Caco-2 (cell line): ENCODE results near the gene XCL1. TPM values are rescaled to one million over a fixed set of nuclear protein-coding genes. Genes with fewer than 3 reads are reported as not detected.

Source experiments
- BruUV-seq: library from RNA; stranded (reverse); fragments of 400-500 nt; replicated peaks from 2 replicates; lab custom pipeline; 2021; lab: Mats Ljungman, UMichigan
- CTCF ChIA-PET: fragments of 300-600 bp; sonication (Branson Sonifier 250); formaldehyde crosslinking; loops from one replicate; lab custom pipeline; 2022; ENCODE audit warnings: antibody characterized with exemption; lab: Charles Lee
- POLR2A ChIA-PET: fragments of 300-600 bp; sonication (Branson Sonifier 250); formaldehyde crosslinking; loops from one replicate; lab custom pipeline; 2022; ENCODE audit warnings: antibody characterized with exemption; lab: Charles Lee
- DNase-seq, 2 experiments: peaks; one replicate each; pipeline versions ENCODE4 v3.0.0 to v3.0.0-alpha.2; 2020 to 2022
- H3K27me3 ChIP-seq: replicated peaks from 2 replicates; pipeline ENCODE4 v1.6.0; 2011; ENCODE audit warnings: low read length; ENCODE audit not compliant: control insufficient read depth, insufficient read depth
- H3K36me3 ChIP-seq: 2 replicates; pipeline ENCODE4 v1.5.1; 2011; ENCODE audit warnings: low read length; ENCODE audit not compliant: control insufficient read depth, insufficient read depth
- H3K4me1 ChIP-seq: fragments of 250-450 bp; sonication (Bioruptor Pico); 2 replicates; pipeline ENCODE4 v1.5.1; 2020; ENCODE audit warnings: mild to moderate bottlenecking
- H3K4me3 ChIP-seq: 2 replicates; pipeline ENCODE4 v1.5.1; 2011; ENCODE audit warnings: low read depth, mild to moderate bottlenecking, control low read depth, low read length
- H3K9me3 ChIP-seq: fragments of 250-450 bp; sonication (Bioruptor Pico); 2 replicates; pipeline ENCODE4 v1.5.1; 2020; ENCODE audit warnings: mild to moderate bottlenecking, moderate library complexity
- H3K27ac Mint-ChIP-seq: one replicate; pipeline ENCODE4 v1.8.0; 2022; ENCODE audit warnings: mixed read lengths; ENCODE audit not compliant: unreplicated experiment
- H3K27me3 Mint-ChIP-seq: one replicate; pipeline ENCODE4 v1.8.0; 2022; ENCODE audit warnings: mixed read lengths; ENCODE audit not compliant: insufficient read depth, unreplicated experiment
- H3K36me3 Mint-ChIP-seq: one replicate; pipeline ENCODE4 v1.8.0; 2022; ENCODE audit warnings: mild to moderate bottlenecking, mixed read lengths; ENCODE audit not compliant: insufficient read depth, unreplicated experiment
- H3K4me1 Mint-ChIP-seq: one replicate; pipeline ENCODE4 v1.8.0; 2022; ENCODE audit warnings: low read depth, mixed read lengths; ENCODE audit not compliant: unreplicated experiment
- H3K4me3 Mint-ChIP-seq: one replicate; pipeline ENCODE4 v1.8.0; 2022; ENCODE audit warnings: mild to moderate bottlenecking, moderate library complexity, mixed read lengths; ENCODE audit not compliant: unreplicated experiment
- H3K9me3 Mint-ChIP-seq: one replicate; pipeline ENCODE4 v1.8.0; 2022; ENCODE audit warnings: mixed read lengths; ENCODE audit not compliant: unreplicated experiment
- CTCF ChIP-seq, 2 experiments: fragments of 200-600 bp in 1 of 2; IDR thresholded peaks; 1 replicate in 1 of 2; 2 replicates in 1 of 2; pipeline versions ENCODE4 v1.5.1 to v1.8.0; 2011 to 2022; ENCODE audit warnings: antibody characterized with exemption in 1 of 2, control low read depth in 1 of 2, inconsistent platforms in 1 of 2, low read depth in 1 of 2, low read length in 1 of 2, mild to moderate bottlenecking in 1 of 2, moderate library complexity in 1 of 2; ENCODE audit not compliant: insufficient read depth in 1 of 2, severe bottlenecking in 1 of 2, unreplicated experiment in 1 of 2
- intact Hi-C: fragments of 100-400 bp; cut with micrococcal nuclease; formaldehyde crosslinking; loops from one replicate; pipeline ENCODE4 v1.10.0; 2022; ENCODE audit not compliant: unreplicated experiment
- total RNA-seq: library from RNA; stranded (reverse); gene quantifications from 2 replicates; pipeline ENCODE4 v1.2.3, GENCODE V29; 2022

XCL1 gene
- total RNA-seq, 1 experiment from 2014 or later: 3.4 TPM

- intact Hi-C loops: loop anchor here (10.0 kb wide), 1 partner anchor 375 kb away; no protein-coding TSS in a partner anchor
- BruUV-seq: no TSS peak
- POLR2A ChIA-PET: no interaction called here
- no peaks in the 10 kb centered on the region for H3K9me3 ChIP-seq
- Mint-ChIP-seq H3K4me1 (no peaks in the 10 kb centered on the region), H3K4me3 (no peak overlapping the region), H3K36me3 (no peaks in the 10 kb centered on the region), H3K27me3 (no peaks in the 10 kb centered on the region), H3K9me3 (no peaks in the 10 kb centered on the region), H3K27ac (no peak overlapping the region)
- no peak overlapping the region for H3K4me3 ChIP-seq
- no peak for DNase-seq
- CTCF ChIA-PET: no interaction called here
- TF ChIP-seq CTCF (IDR thresholded peaks at IDR 0.05; ENCODE audit: insufficient read depth in 1 of 2, low read depth in 1 of 2, low read length in 1 of 2, severe bottlenecking in 1 of 2, unreplicated experiment in 1 of 2): no peak
- no peaks in the 10 kb centered on the region for H3K27me3 ChIP-seq
- no peaks in the 10 kb centered on the region for H3K4me1 ChIP-seq
- H3K36me3 ChIP-seq: no peaks in the 10 kb centered on the region
Measured at GRCh38 chr1:168609741-168610510, 33.5 kb downstream of the XCL1 start.

- no TSS peak for BruUV-seq
- Histone ChIP-seq H3K36me3 (no peaks in the 10 kb centered on the region), H3K9me3 (no peaks in the 10 kb centered on the region), H3K4me3 (no peak overlapping the region), H3K27me3 (no peaks in the 10 kb centered on the region), H3K4me1 (no peaks in the 10 kb centered on the region)
- Mint-ChIP-seq H3K27me3 (no peaks in the 10 kb centered on the region), H3K9me3 (no peaks in the 10 kb centered on the region), H3K27ac (no peak overlapping the region), H3K4me1 (no peaks in the 10 kb centered on the region), H3K4me3 (no peak overlapping the region), H3K36me3 (no peaks in the 10 kb centered on the region)
- ChIA-PET POLR2A (no interaction called here), CTCF (no interaction called here)
- no peak for TF ChIP-seq CTCF (IDR thresholded peaks at IDR 0.05; ENCODE audit: insufficient read depth in 1 of 2, low read depth in 1 of 2, low read length in 1 of 2, severe bottlenecking in 1 of 2, unreplicated experiment in 1 of 2)
- DNase-seq: no peak
- intact Hi-C loops: no loop called here
Measured at GRCh38 chr1:168613038-168613451, 36.6 kb downstream of the XCL1 start.

- no TSS peak for BruUV-seq
- TF ChIP-seq CTCF (IDR thresholded peaks at IDR 0.05; ENCODE audit: insufficient read depth in 1 of 2, low read depth in 1 of 2, low read length in 1 of 2, severe bottlenecking in 1 of 2, unreplicated experiment in 1 of 2): no peak
- Mint-ChIP-seq H3K27ac (no peak overlapping the region), H3K9me3 (no peaks in the 10 kb centered on the region), H3K4me3 (no peak overlapping the region), H3K27me3 (no peaks in the 10 kb centered on the region), H3K36me3 (no peaks in the 10 kb centered on the region), H3K4me1 (no peaks in the 10 kb centered on the region)
- no peak for DNase-seq
- intact Hi-C loops: no loop called here
- Histone ChIP-seq H3K4me3 (no peak overlapping the region), H3K4me1 (no peaks in the 10 kb centered on the region), H3K36me3 (no peaks in the 10 kb centered on the region), H3K27me3 (no peaks in the 10 kb centered on the region), H3K9me3 (no peaks in the 10 kb centered on the region)
- ChIA-PET POLR2A (no interaction called here), CTCF (interaction anchor here (0.7 kb wide), 1 partner anchor 14 kb away, joined by 3 read pairs; no protein-coding TSS in a partner anchor)
Measured at GRCh38 chr1:168613691-168614231, 37.4 kb downstream of the XCL1 start.
